Transverse colon (tissue), 4 donors: ENCODE results near the gene CATSPER3. TPM values are rescaled to one million over a fixed set of nuclear protein-coding genes. Genes with fewer than 3 reads are reported as not detected.

Experiments
- DNase-seq: peaks from one replicate; pipeline ENCODE4 v3.0.0-alpha.2; 2019
- H3K27ac ChIP-seq, 4 donors: fragments of 200-600 bp; sonication (generic); 2 replicates each; pipeline ENCODE4 v1.5.1; 2016 to 2018; ENCODE audit warnings: inconsistent platforms in 4 of 4
- H3K27me3 ChIP-seq: fragments of 200-600 bp; sonication (generic); 2 replicates; pipeline ENCODE4 v1.5.1; 2017; ENCODE audit warnings: inconsistent platforms
- H3K36me3 ChIP-seq, 4 donors: fragments of 200-600 bp; sonication (generic); 2 replicates each; pipeline ENCODE4 v1.5.1; 2017 to 2019; ENCODE audit warnings: inconsistent platforms in 4 of 4
- H3K4me1 ChIP-seq, 4 donors: fragments of 200-600 bp; sonication (generic); 2 replicates each; pipeline ENCODE4 v1.5.1; 2017 to 2020; ENCODE audit warnings: inconsistent platforms in 4 of 4
- H3K4me3 ChIP-seq, 4 donors: fragments of 200-600 bp; sonication (generic); 1 replicate in 1 of 4; 2 replicates in 3 of 4; pipeline versions ENCODE4 v1.5.1 to v1.6.1; 2017 to 2019; ENCODE audit warnings: inconsistent platforms in 4 of 4
- H3K9me3 ChIP-seq, 2 donors: fragments of 200-600 bp; sonication (generic); 2 replicates each; pipeline ENCODE4 v1.5.1; 2017 to 2019; ENCODE audit warnings: inconsistent platforms in 2 of 2
- EP300 ChIP-seq: sonication (generic); formaldehyde crosslinking; IDR thresholded peaks from one replicate; pipeline ENCODE4 v1.6.1; 2017; ENCODE audit warnings: antibody characterized with exemption, low read depth
- POLR2A ChIP-seq: fragments of 450-650 bp; IDR thresholded peaks from one replicate; pipeline ENCODE4 v1.6.1; 2016; ENCODE audit warnings: antibody characterized with exemption, mild to moderate bottlenecking, moderate library complexity
- POLR2AphosphoS5 ChIP-seq, 3 donors: sonication (generic); formaldehyde crosslinking; IDR thresholded peaks; one replicate each; pipeline ENCODE4 v1.6.1; 2016; ENCODE audit warnings: antibody characterized with exemption in 3 of 3
- WGBS, 2 donors: methylation state at CpG; one replicate each; pipeline ENCODE4 v1.1.5; 2018; ENCODE audit warnings: low coverage in 1 of 2; 5-methylcytosine and 5-hydroxymethylcytosine counted together
- in situ Hi-C, 4 donors: fragments of 200-750 bp; cut with MboI; loops; one replicate each; pipeline versions ENCODE4 v1.15.0 to v1.15.1; 2017; ENCODE audit warnings: low sequenced_read_pairs in 3 of 4, low pct_ligation_motif_present in 1 of 4, low pct_unique_long_range_greater_than_20kb in 1 of 4
- intact Hi-C: fragments of 100-400 bp; cut with DNase I; formaldehyde crosslinking; loops from one replicate; pipeline ENCODE4 v1.15.1; 2023; ENCODE audit warnings: low total_unique reads
- total RNA-seq, 4 donors: library from RNA; depleted of rRNA; stranded (reverse); fragments of >200 nt; gene quantifications; one replicate each; pipeline ENCODE4 v1.1.0, GENCODE V29; 2016
- TF ChIP-seq, protein P1 (sequence below), 5 experiments: fragments of 200-600 bp in 3 of 5; fragments of 450-650 bp in 2 of 5; sonication (generic) in 3 of 5; IDR thresholded peaks; 1 replicate in 2 of 5; 2 replicates in 3 of 5; pipeline ENCODE4 v1.5.1; 2016 to 2017; ENCODE audit warnings: antibody characterized with exemption in 5 of 5, inconsistent platforms in 3 of 5, mild to moderate bottlenecking in 2 of 5, moderate library complexity in 1 of 5

CATSPER3 gene
- total RNA-seq, 4 donors from 2014 or later = 0.32 to 4.1 (median 1.1) TPM; not detected in 1

DNA sequence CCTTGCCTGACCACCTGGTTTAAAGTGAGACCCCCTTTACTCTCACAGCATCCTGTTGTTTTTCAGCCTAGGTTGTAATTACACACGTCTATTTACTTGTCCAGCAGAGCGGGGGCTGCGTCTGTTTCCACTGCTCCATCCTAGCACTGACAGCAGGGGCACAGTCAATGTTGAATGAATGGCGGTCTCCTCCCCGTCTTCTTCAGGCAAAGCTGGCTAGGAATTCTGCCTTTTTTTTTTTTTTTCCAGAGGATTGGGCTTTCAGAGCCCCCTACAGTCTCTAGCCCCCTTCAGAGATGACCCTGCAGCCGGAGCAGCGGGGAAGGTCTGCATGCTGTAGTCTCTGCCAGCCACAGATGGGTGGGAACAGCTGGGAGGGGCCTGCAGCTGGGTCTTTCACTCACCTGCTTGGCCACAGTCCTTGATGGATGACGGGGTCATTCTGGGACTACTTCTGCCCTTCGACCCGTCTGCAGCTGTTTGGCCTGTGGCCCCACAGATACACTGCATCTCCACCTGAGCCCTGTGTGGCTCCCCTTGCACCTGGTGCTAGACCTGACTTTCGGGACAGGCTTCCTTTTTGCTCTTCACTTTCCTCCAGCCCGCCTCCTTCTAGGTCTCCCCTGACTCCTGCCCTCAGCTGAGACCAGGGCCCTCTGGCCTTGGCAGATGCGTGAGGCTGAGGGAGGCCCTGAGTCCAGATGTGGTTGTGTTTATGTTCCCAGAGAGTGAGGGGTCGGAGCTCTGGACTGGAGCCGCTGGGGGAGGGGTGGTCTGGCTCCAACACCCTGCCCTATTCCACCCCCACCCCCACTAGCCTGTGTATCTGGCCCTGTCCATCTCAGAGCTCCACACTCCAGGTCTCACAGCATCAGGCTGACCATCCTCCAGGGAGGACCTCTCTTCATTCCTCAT lies 58.3 kb downstream of the CATSPER3 start:
- TF ChIP-seq POLR2A = no peak
- no peak for TF ChIP-seq EP300
- TF ChIP-seq POLR2AphosphoS5 (IDR thresholded peaks at IDR 0.05) = no peak
- TF ChIP-seq, protein P1, sequence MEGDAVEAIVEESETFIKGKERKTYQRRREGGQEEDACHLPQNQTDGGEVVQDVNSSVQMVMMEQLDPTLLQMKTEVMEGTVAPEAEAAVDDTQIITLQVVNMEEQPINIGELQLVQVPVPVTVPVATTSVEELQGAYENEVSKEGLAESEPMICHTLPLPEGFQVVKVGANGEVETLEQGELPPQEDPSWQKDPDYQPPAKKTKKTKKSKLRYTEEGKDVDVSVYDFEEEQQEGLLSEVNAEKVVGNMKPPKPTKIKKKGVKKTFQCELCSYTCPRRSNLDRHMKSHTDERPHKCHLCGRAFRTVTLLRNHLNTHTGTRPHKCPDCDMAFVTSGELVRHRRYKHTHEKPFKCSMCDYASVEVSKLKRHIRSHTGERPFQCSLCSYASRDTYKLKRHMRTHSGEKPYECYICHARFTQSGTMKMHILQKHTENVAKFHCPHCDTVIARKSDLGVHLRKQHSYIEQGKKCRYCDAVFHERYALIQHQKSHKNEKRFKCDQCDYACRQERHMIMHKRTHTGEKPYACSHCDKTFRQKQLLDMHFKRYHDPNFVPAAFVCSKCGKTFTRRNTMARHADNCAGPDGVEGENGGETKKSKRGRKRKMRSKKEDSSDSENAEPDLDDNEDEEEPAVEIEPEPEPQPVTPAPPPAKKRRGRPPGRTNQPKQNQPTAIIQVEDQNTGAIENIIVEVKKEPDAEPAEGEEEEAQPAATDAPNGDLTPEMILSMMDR (IDR thresholded peaks at IDR 0.05) = no peak
- 79% methylated on average over 15 of the region's 15 CpGs; no CpG with 5 or more reads in 1 of the 2 donors for WGBS, 2 donors
- H3K4me1 ChIP-seq = peaks cover 3 to 15% (median 8%) of the 10 kb centered on the region in 4 donors
- in situ Hi-C loops (loop anchor here in 1 of 4 donors (25.0 kb wide), 1 partner anchor 161 kb away; no protein-coding TSS in a partner anchor), intact Hi-C loops (no loop called here)
- DNase-seq = no peak
- H3K27ac ChIP-seq = peak overlapping the region in 2 of 4 donors; percentile 20 to 32
- no peaks in the 10 kb centered on the region for H3K36me3 ChIP-seq
- H3K4me3 ChIP-seq = no peak overlapping the region
- H3K27me3 ChIP-seq = peaks cover 56% of the 10 kb centered on the region
- no peaks in the 10 kb centered on the region for H3K9me3 ChIP-seq

DNA sequence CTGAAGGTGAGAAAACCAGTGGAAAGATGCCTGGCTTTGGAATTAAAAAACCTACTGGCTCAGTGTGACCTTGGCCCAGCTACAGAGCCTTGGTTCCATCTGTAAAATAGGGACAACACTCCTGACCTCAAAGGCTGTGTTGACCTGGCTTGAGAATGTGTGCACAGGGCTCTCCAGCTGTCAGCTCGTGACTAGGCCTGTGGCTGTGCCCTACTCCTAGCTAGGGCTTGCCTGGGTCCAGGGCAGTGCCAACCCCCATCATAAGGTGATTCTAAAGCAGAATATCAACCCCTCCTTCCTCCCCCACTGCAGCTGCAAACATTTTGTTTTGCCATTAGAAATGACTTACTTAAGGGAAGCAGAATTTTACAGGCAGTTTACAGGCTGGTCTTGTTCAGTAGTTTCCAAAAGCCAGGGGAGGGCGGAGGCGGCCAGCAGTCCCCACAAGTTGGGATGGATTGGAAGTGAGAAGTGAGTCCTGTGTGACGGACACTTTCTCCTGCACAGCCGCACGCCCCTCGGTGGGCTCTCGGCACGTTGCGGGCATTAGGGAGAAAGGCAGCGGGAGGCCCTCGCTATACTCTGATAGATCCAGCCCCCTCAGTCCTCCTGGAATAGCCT lies 59.0 kb downstream of the CATSPER3 start:
- WGBS, 2 donors = 71% methylated on average over 12 of the region's 12 CpGs; no CpG with 5 or more reads in 1 of the 2 donors
- no peak overlapping the region for H3K4me3 ChIP-seq
- intact Hi-C loops (no loop called here), in situ Hi-C loops (loop anchor here in 1 of 4 donors (25.0 kb wide), 1 partner anchor 161 kb away; no protein-coding TSS in a partner anchor)
- H3K27me3 ChIP-seq = peaks cover 64% of the 10 kb centered on the region
- no peaks in the 10 kb centered on the region for H3K36me3 ChIP-seq
- no peaks in the 10 kb centered on the region for H3K9me3 ChIP-seq
- no peak for TF ChIP-seq POLR2AphosphoS5 (IDR thresholded peaks at IDR 0.05)
- TF ChIP-seq POLR2A = no peak
- TF ChIP-seq EP300 = no peak
- peak overlapping the region; percentile 20 to 59 (median 34) for H3K27ac ChIP-seq
- DNase-seq = no peak
- H3K4me1 ChIP-seq = peaks cover 11 to 20% (median 15%) of the 10 kb centered on the region in 4 donors

DNA sequence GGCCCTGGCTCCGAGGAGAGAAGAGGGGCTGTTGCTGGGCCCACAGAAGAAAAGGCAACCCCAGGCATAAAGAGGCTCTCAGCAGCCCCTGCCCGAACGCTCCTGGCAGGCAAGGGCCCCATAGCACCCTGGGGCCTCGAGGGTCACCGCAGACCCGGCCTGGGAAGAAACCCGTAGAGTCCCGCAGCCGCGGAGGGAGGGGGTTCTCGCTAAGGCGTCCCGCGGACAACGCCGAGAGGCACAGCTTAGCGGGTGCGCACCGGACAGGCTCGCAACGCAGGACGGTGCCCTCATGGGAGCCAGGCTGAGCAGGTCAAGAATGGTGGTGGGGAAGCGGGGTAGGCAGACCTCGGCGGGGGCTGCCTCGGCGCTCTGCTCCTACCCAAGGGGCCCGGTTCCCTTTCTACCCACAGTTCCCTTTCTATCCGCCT lies 59.6 kb downstream of the CATSPER3 start:
- 39% methylated on average over 29 of the region's 29 CpGs; no CpG with 5 or more reads in 1 of the 2 donors for WGBS, 2 donors
- no peak for DNase-seq
- intact Hi-C loops (no loop called here), in situ Hi-C loops (loop anchor here in 1 of 4 donors (25.0 kb wide), 1 partner anchor 160 kb away; no protein-coding TSS in a partner anchor)
- Histone ChIP-seq H3K4me3 (peak overlapping the region in 1 of 4 donors; percentile 20), H3K4me1 (peaks cover 12 to 20% (median 15%) of the 10 kb centered on the region in 4 donors), H3K27me3 (peaks cover 69% of the 10 kb centered on the region), H3K9me3 (no peaks in the 10 kb centered on the region), H3K36me3 (no peaks in the 10 kb centered on the region), H3K27ac (peak overlapping the region; percentile 20 to 59 (median 34))
- no peak for TF ChIP-seq POLR2A
- no peak for TF ChIP-seq EP300
- TF ChIP-seq, protein P1 (IDR thresholded peaks at IDR 0.05) = no peak
- no peak for TF ChIP-seq POLR2AphosphoS5 (IDR thresholded peaks at IDR 0.05)

DNA sequence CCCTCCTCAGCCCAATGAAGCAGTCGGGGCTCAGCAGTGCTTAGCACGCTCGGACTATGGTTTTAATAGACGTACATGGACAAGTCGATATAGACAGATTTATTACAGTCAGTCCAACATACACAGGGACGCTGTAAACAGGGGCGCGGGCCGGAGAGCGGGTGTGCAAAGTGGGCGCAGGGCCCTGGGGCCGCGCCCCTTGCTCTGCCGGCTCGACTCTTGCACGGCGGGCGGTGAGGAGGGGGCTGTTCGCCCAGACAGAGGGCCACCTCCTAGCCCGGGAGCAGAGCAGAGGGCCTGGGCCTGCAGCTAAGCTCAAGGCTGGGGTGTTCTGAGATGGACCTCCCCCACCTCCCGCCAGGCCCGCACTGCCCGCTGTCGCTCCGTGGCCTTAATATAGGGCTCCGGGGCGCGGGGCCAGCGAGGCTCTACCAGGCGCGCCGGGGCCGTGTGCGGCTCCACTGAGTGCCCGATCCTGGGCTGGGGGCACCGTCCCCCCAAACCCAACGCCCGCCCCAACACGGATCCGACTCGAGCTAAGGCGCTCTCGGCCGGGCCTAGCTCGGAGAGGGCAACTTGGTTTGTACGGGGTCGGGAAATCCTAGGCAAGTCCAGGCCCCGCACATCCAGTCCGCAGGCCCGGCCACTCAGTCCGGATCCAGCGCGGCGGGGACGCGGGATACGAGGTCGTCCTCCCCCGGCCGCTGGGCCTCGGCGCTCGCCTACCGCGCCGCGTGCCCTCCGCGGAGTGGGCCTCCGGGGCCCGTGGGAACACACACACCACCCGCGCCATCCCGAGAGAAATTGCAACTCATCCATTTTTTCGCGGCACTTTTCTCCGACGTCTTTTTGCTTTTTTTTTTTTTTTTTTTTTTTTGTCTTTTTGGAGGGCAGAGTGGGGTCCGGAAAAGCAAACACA lies 60.2 kb downstream of the CATSPER3 start:
- H3K4me1 ChIP-seq = peaks cover 16 to 24% (median 20%) of the 10 kb centered on the region in 4 donors
- H3K27ac ChIP-seq = peak overlapping the region; percentile 21 to 59 (median 48)
- no peaks in the 10 kb centered on the region for H3K9me3 ChIP-seq
- peak overlapping the region in 1 of 4 donors; percentile 20 for H3K4me3 ChIP-seq
- H3K27me3 ChIP-seq = peaks cover 76% of the 10 kb centered on the region
- DNase-seq = no peak
- intact Hi-C loops = no loop called here
- no peaks in the 10 kb centered on the region for H3K36me3 ChIP-seq
- TF ChIP-seq EP300 (no peak), POLR2AphosphoS5 (IDR thresholded peaks at IDR 0.05) (no peak), POLR2A (no peak)
- TF ChIP-seq, protein P1 (IDR thresholded peaks at IDR 0.05) = no peak
- in situ Hi-C loops = loop anchor here in 1 of 4 donors (25.0 kb wide), 1 partner anchor 159 kb away; no protein-coding TSS in a partner anchor
- WGBS, 2 donors = 20 to 26% methylated on average over 1 to 69 of the region's 79 CpGs
